GM18951 (cell line): ENCODE data around the gene IRX4.

Source experiments
- POLR2A ChIP-seq: IDR thresholded peaks from 4 replicates; pipeline ENCODE4 v1.6.1; 2011; ENCODE audit warnings: mild to moderate bottlenecking; ENCODE audit not compliant: insufficient read length, insufficient read depth; ENCODE audit errors: extremely low read depth
- in situ Hi-C: fragments of 300-500 bp; cut with MboI; formaldehyde crosslinking; loops from one replicate; pipeline ENCODE4 v1.12.0; 2022; ENCODE audit warnings: low sequenced_read_pairs, mixed read lengths, inconsistent platforms; ENCODE audit not compliant: unreplicated experiment

Gene IRX4

GRCh38 chr5:1892685-1893445 lies 10.1 kb upstream of the IRX4 start:
- TF ChIP-seq POLR2A = no peak
- in situ Hi-C loops = no loop called here

GRCh38 chr5:1892211-1892610 lies 9.5 kb upstream of the IRX4 start:
- no peak for TF ChIP-seq POLR2A

GRCh38 chr5:1891391-1891790 lies 8.7 kb upstream of the IRX4 start:
- no peak for TF ChIP-seq POLR2A
- in situ Hi-C loops = no loop called here

More at GRCh38 chr5:1892211-1892610, 9.5 kb upstream of the IRX4 start:
- in situ Hi-C loops = no loop called here

GRCh38 chr5:1890296-1890695 lies 7.6 kb upstream of the IRX4 start:
- no peak for TF ChIP-seq POLR2A
- in situ Hi-C loops = no loop called here

- in situ Hi-C loops = no loop called here
These were observed 6.8 kb upstream of the IRX4 start for GRCh38 chr5:1889321-1890065.

GRCh38 chr5:1888541-1889251 lies 6.0 kb upstream of the IRX4 start:
- no peak for TF ChIP-seq POLR2A
- in situ Hi-C loops = no loop called here

More at GRCh38 chr5:1889321-1890065, 6.8 kb upstream of the IRX4 start:
- TF ChIP-seq POLR2A = no peak

- in situ Hi-C loops = no loop called here
- no peak for TF ChIP-seq POLR2A
These were observed 5.0 kb upstream of the IRX4 start for GRCh38 chr5:1887588-1888360.

- in situ Hi-C loops = no loop called here
- TF ChIP-seq POLR2A = no peak
These were observed 4.3 kb upstream of the IRX4 start for GRCh38 chr5:1886846-1887587.

- in situ Hi-C loops = no loop called here
- no peak for TF ChIP-seq POLR2A
These were observed 3.4 kb upstream of the IRX4 start for GRCh38 chr5:1885868-1886845.

- in situ Hi-C loops = no loop called here
- TF ChIP-seq POLR2A = no peak
These were observed 2.7 kb upstream of the IRX4 start for GRCh38 chr5:1885404-1885755.

- no peak for TF ChIP-seq POLR2A
These were observed 2.1 kb upstream of the IRX4 start for GRCh38 chr5:1884678-1885403.

More at GRCh38 chr5:1884678-1885403, 2.1 kb upstream of the IRX4 start:
- in situ Hi-C loops = no loop called here
